Mononuclear cell (primary cell): ENCODE data around the gene HIC1. TPM values are rescaled to one million over a fixed set of nuclear protein-coding genes. Genes with fewer than 3 reads are reported as not detected.
A peak's percentile ranks its signal among the peaks of the same experiment; 100 is the strongest.
"Not testable (repeated sequence)": the region's sequence is repeated elsewhere in the genome, so short reads cannot be mapped to it uniquely, and the experiment has no call there.

Experiments used
- H3K27me3 ChIP-seq: 2 replicates; pipeline ENCODE4 v1.6.0; 2011; ENCODE audit warnings: low read length, control low read depth; ENCODE audit not compliant: insufficient read depth
- H3K4me1 ChIP-seq: 2 replicates; pipeline ENCODE4 v1.5.1; 2011; ENCODE audit warnings: mild to moderate bottlenecking, low read length, control low read depth; ENCODE audit not compliant: insufficient read depth
- H3K4me3 ChIP-seq: 2 replicates; pipeline ENCODE4 v1.5.1; 2011; ENCODE audit warnings: mild to moderate bottlenecking, low read length, moderate library complexity
- H3K9me3 ChIP-seq: 2 replicates; pipeline ENCODE4 v1.5.1; 2011; ENCODE audit warnings: low read depth, mild to moderate bottlenecking, control low read depth, low read length
- total RNA-seq: library from RNA; depleted of rRNA; stranded (reverse); fragments of >200 nt; gene quantifications from one replicate; pipeline ENCODE4 v1.2.3, GENCODE V29; 2012

HIC1 gene
- 16.4 TPM for total RNA-seq

DNA sequence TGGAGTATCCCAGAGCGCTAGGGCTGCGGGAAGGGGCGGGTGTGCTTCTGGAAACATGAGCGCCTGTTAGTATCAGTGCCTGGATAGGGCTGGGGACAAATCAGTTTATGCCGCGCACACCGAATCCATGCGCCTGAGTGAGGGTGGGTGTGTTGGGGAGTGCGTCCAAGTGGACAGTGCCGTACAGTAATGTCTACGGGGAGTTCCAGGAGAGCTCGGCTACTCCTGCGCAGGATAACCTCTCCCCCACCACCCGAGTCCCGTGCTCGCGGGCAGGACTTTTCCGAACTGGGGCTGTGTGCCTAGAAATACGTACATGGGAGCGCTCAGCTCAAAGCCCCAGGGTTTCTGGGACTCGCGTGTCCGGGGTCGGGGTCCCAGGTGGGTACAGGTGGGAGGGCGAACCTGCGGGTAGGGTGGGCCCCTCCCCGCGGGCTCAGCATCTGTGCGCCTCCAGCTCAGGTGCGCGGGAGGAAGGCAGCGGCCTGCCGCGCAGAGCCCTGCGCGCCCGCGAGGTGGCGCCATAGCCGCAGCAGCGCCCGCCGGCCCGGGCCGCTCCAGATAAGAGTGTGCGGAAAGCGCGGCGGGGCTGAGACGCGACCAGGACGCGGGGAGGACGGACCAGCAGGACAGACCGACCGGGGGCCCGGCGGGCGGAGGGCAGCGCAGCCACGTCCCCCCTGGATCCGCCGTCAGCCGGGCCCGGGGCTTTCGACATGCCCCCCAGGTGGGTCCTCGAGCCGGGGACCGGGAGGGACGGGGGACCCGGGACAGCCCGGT, at the start of gene HIC1:
Gene HIC1 (plus strand): TSS at position 592 of the 780 bp plus-strand sequence. CDS start 1,588 bp downstream, outside the sequence.
- Histone ChIP-seq H3K4me1 (peaks cover 65% of the 10 kb centered on the region), H3K27me3 (peaks cover 34% of the 10 kb centered on the region), H3K4me3 (peak within 1 kb of the TSS; percentile 24), H3K9me3 (no peaks in the 10 kb centered on the region)

GRCh38 chr17:2008332-2009126, 46.4 kb upstream of the HIC1 start:
- no peak overlapping the region for H3K4me3 ChIP-seq
- H3K9me3 ChIP-seq: no peaks in the 10 kb centered on the region
- H3K27me3 ChIP-seq: no peaks in the 10 kb centered on the region
- no peaks in the 10 kb centered on the region for H3K4me1 ChIP-seq

- no peak overlapping the region for H3K4me3 ChIP-seq
- no peaks in the 10 kb centered on the region for H3K4me1 ChIP-seq
- no peaks in the 10 kb centered on the region for H3K9me3 ChIP-seq
- H3K27me3 ChIP-seq: no peaks in the 10 kb centered on the region
Measured at GRCh38 chr17:2009737-2010136, 45.2 kb upstream of the HIC1 start.

DNA sequence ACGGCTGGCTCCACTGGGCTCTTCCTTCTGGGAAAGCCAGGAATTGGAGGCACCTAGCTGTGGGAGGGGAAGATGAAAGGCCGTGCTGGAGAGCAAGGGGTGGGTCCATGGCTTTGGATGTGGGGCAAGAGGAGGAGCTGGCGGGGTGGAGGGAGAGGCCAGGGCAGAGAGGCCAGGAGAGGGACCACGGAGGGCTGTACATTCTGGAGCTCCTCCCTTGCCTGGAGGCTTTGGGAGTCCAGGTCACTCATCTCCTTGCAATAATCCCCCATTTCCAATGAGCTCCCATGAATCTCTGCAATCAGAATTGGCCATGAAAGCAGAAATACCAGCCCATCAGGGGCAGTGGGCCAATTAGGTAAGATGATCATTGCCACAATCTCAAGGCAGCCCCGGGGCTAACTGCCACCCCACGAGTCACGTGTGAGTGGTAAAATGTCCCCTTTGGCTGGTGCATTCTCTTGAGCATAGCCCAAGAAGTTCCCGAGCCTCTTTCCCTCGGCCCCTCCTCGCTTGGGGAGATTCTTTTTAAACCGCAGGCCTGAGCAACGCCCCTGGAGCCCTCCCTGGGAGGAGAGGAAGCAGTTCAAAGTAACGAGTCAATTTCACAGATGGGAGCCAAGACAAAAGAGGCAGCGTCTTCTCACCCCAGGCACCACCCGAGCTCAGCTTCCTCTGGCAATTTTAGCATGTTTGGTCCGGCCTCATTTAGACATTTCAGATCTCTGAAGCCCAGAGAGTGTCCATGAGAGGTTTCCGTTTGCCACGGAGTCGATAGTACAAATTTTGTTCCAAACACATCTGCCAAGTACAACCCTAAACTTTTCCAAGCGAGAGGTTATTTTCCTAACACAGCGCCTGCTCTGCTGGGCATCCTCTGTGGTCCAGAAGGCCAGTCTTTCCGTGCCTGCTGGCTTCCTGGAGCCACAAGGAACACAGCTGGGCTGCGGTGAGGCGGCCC, 43.2 kb upstream of the HIC1 start:
- Histone ChIP-seq H3K4me3 (no peak overlapping the region), H3K27me3 (no peaks in the 10 kb centered on the region), H3K4me1 (no peaks in the 10 kb centered on the region), H3K9me3 (no peaks in the 10 kb centered on the region)

DNA sequence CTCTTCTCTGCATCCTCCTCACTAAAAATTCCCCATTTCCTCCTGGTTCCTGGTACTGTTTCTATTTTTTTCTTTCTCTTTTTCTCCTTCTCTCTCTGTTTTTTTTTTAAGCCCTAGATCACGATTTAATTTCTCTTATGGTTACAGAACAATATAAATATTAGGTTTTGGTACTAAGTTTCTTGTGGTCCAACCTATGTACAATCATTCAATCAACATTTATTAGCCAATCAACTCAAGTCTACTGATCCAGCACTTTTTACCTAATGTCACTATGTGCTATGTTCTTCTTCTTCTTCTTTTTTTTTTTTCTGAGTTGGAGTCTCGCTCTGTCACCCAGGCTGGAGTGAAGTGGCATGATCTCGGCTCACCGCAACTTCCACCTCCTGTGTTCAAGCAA, 42.4 kb upstream of the HIC1 start:
- Histone ChIP-seq H3K4me3 (no peak overlapping the region), H3K27me3 (no peaks in the 10 kb centered on the region), H3K4me1 (no peaks in the 10 kb centered on the region), H3K9me3 (no peaks in the 10 kb centered on the region)

DNA sequence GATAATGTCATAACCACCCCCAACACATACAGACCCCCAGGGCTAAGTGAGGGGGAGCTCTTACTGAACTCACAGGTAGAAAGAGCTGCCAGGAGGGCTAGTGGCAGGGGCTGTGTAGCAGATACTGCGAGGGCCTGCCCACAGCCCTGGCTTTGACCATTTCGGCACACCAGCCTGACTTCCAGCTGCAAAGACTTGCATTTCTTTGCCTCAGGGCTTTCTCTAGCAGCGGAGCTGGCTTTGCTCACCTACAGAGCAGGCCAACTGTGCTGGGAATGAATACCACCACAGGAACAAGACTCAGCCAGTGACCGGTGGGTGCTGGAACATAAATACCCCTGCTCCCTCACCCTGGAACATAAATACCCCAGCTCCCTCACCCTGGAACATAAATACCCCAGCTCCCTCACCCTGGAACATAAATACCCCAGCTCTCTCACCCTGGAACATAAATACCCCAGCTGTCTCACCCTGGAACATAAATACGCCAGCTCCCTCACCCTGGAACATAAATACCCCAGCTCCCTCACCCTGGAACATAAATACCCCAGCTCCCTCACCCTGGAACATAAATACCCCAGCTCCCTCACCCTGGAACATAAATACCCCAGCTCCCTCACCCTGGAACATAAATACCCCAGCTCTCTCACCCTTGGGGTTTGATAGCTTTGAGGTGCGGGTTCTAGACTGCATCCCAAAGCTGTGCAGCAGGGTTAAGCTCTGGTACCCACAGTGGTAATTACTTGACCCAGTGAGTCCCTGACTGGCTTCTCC, 41.5 kb upstream of the HIC1 start:
- H3K27me3 ChIP-seq: not testable (repeated sequence)

GRCh38 chr17:2013994-2014317, 40.9 kb upstream of the HIC1 start:
- Histone ChIP-seq H3K4me3 (no peak overlapping the region), H3K4me1 (no peaks in the 10 kb centered on the region), H3K27me3 (no peaks in the 10 kb centered on the region), H3K9me3 (no peaks in the 10 kb centered on the region)

More for the DNA sequence above, 41.5 kb upstream of the HIC1 start:
- H3K4me3 ChIP-seq, H3K4me1 ChIP-seq, H3K9me3 ChIP-seq: not testable (repeated sequence)

- no peaks in the 10 kb centered on the region for H3K9me3 ChIP-seq
- no peak overlapping the region for H3K4me3 ChIP-seq
- H3K27me3 ChIP-seq: no peaks in the 10 kb centered on the region
- no peaks in the 10 kb centered on the region for H3K4me1 ChIP-seq
Measured at GRCh38 chr17:2015314-2015713, 39.6 kb upstream of the HIC1 start.

GRCh38 chr17:2016494-2016893, 38.4 kb upstream of the HIC1 start:
- Histone ChIP-seq H3K4me3 (no peak overlapping the region), H3K9me3 (no peaks in the 10 kb centered on the region), H3K4me1 (no peaks in the 10 kb centered on the region), H3K27me3 (no peaks in the 10 kb centered on the region)

GRCh38 chr17:2017274-2017941, 37.5 kb upstream of the HIC1 start:
- peaks cover 2% of the 10 kb centered on the region for H3K27me3 ChIP-seq
- H3K4me3 ChIP-seq: no peak overlapping the region
- H3K9me3 ChIP-seq: no peaks in the 10 kb centered on the region
- H3K4me1 ChIP-seq: no peaks in the 10 kb centered on the region

DNA sequence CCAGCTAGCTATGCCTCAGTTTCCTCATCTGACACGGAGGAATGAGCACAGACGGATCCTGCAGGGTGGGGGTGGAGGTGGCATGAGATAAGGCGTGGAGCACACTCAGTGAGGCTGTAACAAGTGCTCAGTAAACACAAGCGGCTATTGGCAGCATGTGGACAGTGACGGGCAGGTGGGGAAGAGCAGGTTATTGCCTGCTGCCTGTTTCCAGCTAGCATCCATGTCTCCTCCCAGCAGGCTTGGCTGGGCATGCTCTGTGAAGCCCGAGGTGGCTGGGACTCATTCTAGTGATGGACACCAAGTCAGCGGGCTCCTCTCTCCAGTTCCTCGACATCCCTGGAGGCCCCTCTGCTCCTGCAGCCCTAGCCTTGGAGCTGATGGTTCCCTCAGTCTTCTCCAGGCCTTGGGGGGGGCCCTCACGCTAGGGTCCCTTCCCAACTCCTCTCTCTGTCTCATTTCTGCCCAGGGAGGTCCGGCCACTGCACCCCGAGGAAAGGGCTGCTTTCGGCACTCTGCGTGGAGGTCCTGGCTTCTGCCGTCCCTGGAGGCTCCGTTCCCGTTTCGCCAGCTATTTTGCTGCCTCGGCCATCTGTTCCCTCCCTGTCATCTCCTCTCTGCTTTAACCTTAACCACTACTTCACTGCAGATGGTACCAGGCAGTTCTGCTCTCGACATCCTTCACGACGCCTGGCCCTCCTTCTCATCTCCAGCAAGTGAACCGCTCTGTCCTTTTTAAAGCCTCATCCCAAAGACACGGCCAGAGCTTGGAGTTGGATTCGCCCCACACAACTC, 36.0 kb upstream of the HIC1 start:
- Histone ChIP-seq H3K9me3 (no peaks in the 10 kb centered on the region), H3K4me1 (peaks cover 12% of the 10 kb centered on the region), H3K4me3 (no peak overlapping the region), H3K27me3 (peaks cover 11% of the 10 kb centered on the region)

DNA sequence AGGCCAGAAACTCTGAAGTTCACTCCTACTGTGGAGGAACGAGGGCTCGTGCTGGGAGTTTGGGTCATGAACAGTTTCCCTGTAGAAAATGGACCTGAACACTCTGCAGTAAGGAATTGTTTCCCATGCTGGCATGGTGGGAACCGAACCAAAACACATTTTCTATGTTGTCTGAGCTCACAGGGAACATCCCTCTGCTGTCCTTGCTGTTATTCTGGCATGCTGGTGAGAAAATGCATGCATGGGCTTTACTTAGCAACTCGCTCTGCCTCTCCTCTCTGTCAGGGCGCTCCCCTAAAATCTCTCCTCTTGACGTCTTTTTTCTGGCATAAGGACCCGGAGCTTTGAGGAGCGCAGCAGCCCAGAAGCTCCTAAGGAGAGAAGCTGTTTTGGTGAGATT, 35.2 kb upstream of the HIC1 start:
- peaks cover 20% of the 10 kb centered on the region for H3K4me1 ChIP-seq
- no peaks in the 10 kb centered on the region for H3K9me3 ChIP-seq
- peaks cover 18% of the 10 kb centered on the region for H3K27me3 ChIP-seq
- H3K4me3 ChIP-seq: no peak overlapping the region

- H3K27me3 ChIP-seq: peaks cover 23% of the 10 kb centered on the region
- H3K9me3 ChIP-seq: no peaks in the 10 kb centered on the region
- no peak overlapping the region for H3K4me3 ChIP-seq
- H3K4me1 ChIP-seq: peaks cover 29% of the 10 kb centered on the region
Measured at GRCh38 chr17:2020721-2021120, 34.2 kb upstream of the HIC1 start.
